Stomach (tissue), 9 donors: ENCODE results near the gene PKP2. TPM values are rescaled to one million over a fixed set of nuclear protein-coding genes. Genes with fewer than 3 reads are reported as not detected.

Source experiments
- DNase-seq, 2 donors: peaks; one replicate each; pipeline versions ENCODE4 v3.0.0 to v3.0.0-alpha.2; 2013 to 2019
- H3K27ac ChIP-seq, 5 donors: fragments of 200-600 bp in 4 of 5; sonication (generic) in 4 of 5; one replicate each; pipeline ENCODE4 v1.5.1; 2013 to 2019; ENCODE audit warnings: mild to moderate bottlenecking in 1 of 5, moderate library complexity in 1 of 5
- H3K27me3 ChIP-seq, 3 donors: fragments of 200-600 bp; sonication (generic); one replicate each; pipeline ENCODE4 v1.5.1; 2017 to 2019; ENCODE audit warnings: mixed run types in 1 of 3
- H3K36me3 ChIP-seq, 4 donors: fragments of 200-600 bp; sonication (generic); 1 replicate in 3 of 4; 2 replicates in 1 of 4; pipeline ENCODE4 v1.5.1; 2016 to 2019
- H3K4me1 ChIP-seq, 4 donors: fragments of 200-600 bp; sonication (generic); one replicate each; pipeline ENCODE4 v1.5.1; 2016 to 2019
- H3K4me3 ChIP-seq, 4 donors: fragments of 200-600 bp; sonication (generic) in 3 of 4; one replicate each; pipeline ENCODE4 v1.5.1; 2016 to 2019; ENCODE audit warnings: mild to moderate bottlenecking in 1 of 4
- H3K9me3 ChIP-seq, 4 donors: fragments of 200-600 bp; sonication (generic); one replicate each; pipeline ENCODE4 v1.5.1; 2016 to 2019
- EP300 ChIP-seq: sonication (generic); formaldehyde crosslinking; IDR thresholded peaks from one replicate; pipeline ENCODE4 v1.6.1; 2017; ENCODE audit warnings: antibody characterized with exemption
- POLR2A ChIP-seq, 4 donors: fragments of 450-650 bp; IDR thresholded peaks; one replicate each; pipeline ENCODE4 v1.6.1; 2016; ENCODE audit warnings: antibody characterized with exemption in 4 of 4, control low read depth in 2 of 4, mild to moderate bottlenecking in 1 of 4, moderate library complexity in 1 of 4
- POLR2AphosphoS5 ChIP-seq, 3 donors: sonication (generic); formaldehyde crosslinking; IDR thresholded peaks; one replicate each; pipeline ENCODE4 v1.6.1; 2016; ENCODE audit warnings: antibody characterized with exemption in 3 of 3
- WGBS, 5 donors: extraction: QIAGEN DNeasy Blood & Tissue Kit in 3 of 5; methylation state at CpG; one replicate each; pipeline versions ENCODE4 v1.1.5 to v1.1.7; 2013 to 2018; 5-methylcytosine and 5-hydroxymethylcytosine counted together
- intact Hi-C: fragments of 100-400 bp; cut with DNase I; formaldehyde crosslinking; loops from one replicate; pipeline ENCODE4 v1.15.1; 2023; ENCODE audit warnings: low total_unique reads
- polyA plus RNA-seq, 3 donors: library from polyadenylated mRNA; stranded (reverse); fragments of 200-250 nt; gene quantifications; one replicate each; pipeline ENCODE4 v1.2.3, GENCODE V29; 2013
- total RNA-seq, 5 donors: library from RNA; depleted of rRNA; stranded (reverse); fragments of >200 nt; gene quantifications; one replicate each; pipeline versions ENCODE4 v1.1.0 to v1.2.3, GENCODE V29; 2014 to 2016
- TF ChIP-seq, protein P1 (sequence below), 7 experiments: fragments of 450-650 bp in 4 of 7; fragments of 200-600 bp in 3 of 7; sonication (generic) in 3 of 7; IDR thresholded peaks; one replicate each; pipeline ENCODE4 v1.5.1; 2016 to 2019; ENCODE audit warnings: antibody characterized with exemption in 7 of 7, control low read depth in 2 of 7, mild to moderate bottlenecking in 1 of 7
- donor health status: healthy with polysubstance abuse.
- donor health status: Bipolar disorder and iron deficiency.
- donor health status: healthy.

The PKP2 gene
- total and polyA plus RNA-seq, 8 donors: 5.8 to 85.8 (median 39.5) TPM

DNA sequence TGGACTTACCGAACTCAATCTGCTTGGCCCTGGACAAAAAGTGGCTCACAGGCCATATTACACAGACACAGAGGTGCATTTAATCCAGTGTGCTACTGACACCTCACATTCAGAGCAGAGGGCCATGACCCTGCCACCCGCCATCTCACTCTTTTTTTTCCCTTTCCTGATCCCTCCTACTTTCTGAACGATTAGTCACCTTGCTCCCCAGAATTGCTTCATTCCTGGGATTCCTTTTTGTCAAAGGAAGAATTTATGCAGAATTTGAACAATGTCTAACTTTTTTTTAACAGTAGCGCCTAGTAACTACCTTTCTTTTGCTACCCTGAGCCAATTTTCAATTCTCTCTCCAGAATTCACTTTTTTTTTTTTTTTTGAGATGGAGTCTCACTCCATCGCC lies 4.6 kb downstream of the PKP2 start:
- H3K27ac ChIP-seq: peak overlapping the region; percentile 2 to 94 (median 64)
- H3K4me1 ChIP-seq: peaks cover 0 to 69% (median 36%) of the 10 kb centered on the region in 4 donors
- peak in 1 of 2 donors; percentile 33 for DNase-seq
- intact Hi-C loops: no loop called here
- 51 to 63% (median 56%) methylated on average over 5 of the region's 5 CpGs for WGBS, 5 donors
- H3K4me3 ChIP-seq: peak overlapping the region in 1 of 4 donors; percentile 28
- H3K36me3 ChIP-seq: no peaks in the 10 kb centered on the region
- no peaks in the 10 kb centered on the region for H3K9me3 ChIP-seq
- TF ChIP-seq POLR2AphosphoS5 (IDR thresholded peaks at IDR 0.05): no peak
- no peak for TF ChIP-seq POLR2A (IDR thresholded peaks at IDR 0.05)
- TF ChIP-seq EP300: no peak
- TF ChIP-seq, protein P1, sequence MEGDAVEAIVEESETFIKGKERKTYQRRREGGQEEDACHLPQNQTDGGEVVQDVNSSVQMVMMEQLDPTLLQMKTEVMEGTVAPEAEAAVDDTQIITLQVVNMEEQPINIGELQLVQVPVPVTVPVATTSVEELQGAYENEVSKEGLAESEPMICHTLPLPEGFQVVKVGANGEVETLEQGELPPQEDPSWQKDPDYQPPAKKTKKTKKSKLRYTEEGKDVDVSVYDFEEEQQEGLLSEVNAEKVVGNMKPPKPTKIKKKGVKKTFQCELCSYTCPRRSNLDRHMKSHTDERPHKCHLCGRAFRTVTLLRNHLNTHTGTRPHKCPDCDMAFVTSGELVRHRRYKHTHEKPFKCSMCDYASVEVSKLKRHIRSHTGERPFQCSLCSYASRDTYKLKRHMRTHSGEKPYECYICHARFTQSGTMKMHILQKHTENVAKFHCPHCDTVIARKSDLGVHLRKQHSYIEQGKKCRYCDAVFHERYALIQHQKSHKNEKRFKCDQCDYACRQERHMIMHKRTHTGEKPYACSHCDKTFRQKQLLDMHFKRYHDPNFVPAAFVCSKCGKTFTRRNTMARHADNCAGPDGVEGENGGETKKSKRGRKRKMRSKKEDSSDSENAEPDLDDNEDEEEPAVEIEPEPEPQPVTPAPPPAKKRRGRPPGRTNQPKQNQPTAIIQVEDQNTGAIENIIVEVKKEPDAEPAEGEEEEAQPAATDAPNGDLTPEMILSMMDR (IDR thresholded peaks at IDR 0.05): no peak
- H3K27me3 ChIP-seq: peaks cover 0 to 19% (median 7%) of the 10 kb centered on the region in 3 donors

DNA sequence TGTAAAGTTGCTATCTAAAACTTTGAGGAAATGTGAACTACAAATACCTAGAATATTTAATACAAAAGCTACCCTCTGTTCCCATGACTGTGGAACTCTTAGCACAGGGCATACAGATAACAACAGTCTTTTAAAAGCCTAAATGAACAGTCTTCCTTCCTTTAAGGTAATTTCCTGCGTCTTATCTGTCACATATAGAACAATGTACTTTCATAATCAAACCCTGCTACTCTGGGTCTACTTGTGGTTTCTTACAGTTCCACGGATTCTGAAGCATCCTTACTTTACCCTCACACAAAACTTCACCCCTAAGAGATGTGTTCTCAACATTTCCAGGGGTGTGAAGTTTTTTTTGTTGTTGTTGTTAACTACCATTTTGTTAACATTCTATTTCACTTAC lies 5.1 kb downstream of the PKP2 start:
- Histone ChIP-seq H3K9me3 (no peaks in the 10 kb centered on the region), H3K4me3 (no peak overlapping the region), H3K36me3 (no peaks in the 10 kb centered on the region), H3K4me1 (peaks cover 0 to 68% (median 35%) of the 10 kb centered on the region in 4 donors), H3K27ac (peak overlapping the region in 4 of 5 donors; percentile 2 to 94 (median 66)), H3K27me3 (peaks cover 0 to 15% (median 7%) of the 10 kb centered on the region in 3 donors)
- 6 to 29% (median 25%) methylated on average over 2 of the region's 2 CpGs for WGBS, 5 donors
- no peak for DNase-seq
- intact Hi-C loops: no loop called here
- TF ChIP-seq, protein P1 (IDR thresholded peaks at IDR 0.05): no peak
- TF ChIP-seq POLR2A (IDR thresholded peaks at IDR 0.05): no peak
- no peak for TF ChIP-seq POLR2AphosphoS5 (IDR thresholded peaks at IDR 0.05)
- TF ChIP-seq EP300: no peak

DNA sequence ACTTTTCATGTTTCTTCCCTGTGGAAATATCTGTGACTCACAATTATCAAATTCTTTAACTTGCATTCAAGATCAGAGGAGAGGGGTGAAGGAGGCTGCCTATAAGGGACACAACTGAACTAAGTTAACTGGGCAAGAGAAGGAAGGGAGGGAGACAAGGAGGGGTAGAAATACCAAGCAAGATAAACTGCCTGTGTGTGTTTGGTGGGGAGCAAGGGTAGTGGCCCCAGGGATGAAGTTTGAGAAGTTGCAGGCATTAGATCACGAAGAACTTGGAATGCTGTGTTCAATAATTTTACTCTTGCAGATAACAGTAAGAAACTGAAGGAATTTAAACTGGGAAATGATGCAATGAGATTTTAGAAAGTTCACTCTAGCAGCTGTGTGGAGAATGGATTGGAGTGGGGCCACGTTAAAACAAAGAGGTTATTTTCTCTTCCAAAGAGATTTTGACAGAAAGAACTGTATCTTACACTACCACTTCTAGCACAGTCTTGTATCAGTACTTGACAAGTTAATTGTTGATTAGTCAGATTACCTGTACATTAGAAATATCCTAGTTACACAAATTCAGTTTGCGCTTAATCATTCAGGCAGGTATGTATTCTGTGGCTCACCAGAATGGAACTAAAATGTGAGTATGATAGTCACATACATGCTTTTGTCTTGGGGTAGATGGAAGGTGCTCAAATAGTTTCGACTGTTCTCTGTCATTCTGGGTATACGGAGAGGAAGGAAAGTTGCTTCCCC lies 7.4 kb downstream of the PKP2 start:
- Histone ChIP-seq H3K36me3 (no peaks in the 10 kb centered on the region), H3K27me3 (no peaks in the 10 kb centered on the region), H3K9me3 (no peaks in the 10 kb centered on the region), H3K4me3 (no peak overlapping the region), H3K4me1 (peaks cover 0 to 46% (median 20%) of the 10 kb centered on the region in 4 donors), H3K27ac (no peak overlapping the region)
- WGBS, 5 donors: 37 to 57% (median 39%) methylated on average over 5 of the region's 5 CpGs
- intact Hi-C loops: no loop called here
- TF ChIP-seq, protein P1 (IDR thresholded peaks at IDR 0.05): no peak
- TF ChIP-seq POLR2AphosphoS5 (IDR thresholded peaks at IDR 0.05) (no peak), POLR2A (IDR thresholded peaks at IDR 0.05) (no peak), EP300 (no peak)
- peak in 1 of 2 donors; percentile 46 for DNase-seq

DNA sequence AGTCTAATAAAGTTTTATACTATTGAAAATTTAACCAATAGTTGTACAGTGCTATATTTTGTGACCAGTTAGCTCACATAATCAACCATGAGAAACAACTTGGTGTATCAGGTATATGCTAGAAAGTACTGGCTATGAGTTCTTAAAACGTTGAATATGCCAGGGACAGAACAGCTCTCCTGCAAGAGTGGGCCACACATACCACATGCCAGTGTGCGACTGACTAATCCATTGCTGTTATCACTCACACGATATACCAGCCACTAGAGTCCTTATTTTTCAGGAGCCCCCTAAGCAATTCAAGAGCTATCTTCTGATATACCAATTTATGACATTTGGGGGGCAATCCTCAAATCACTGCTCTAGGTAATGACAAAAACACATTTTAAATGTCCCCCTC lies 9.5 kb downstream of the PKP2 start:
- WGBS, 5 donors: 83 to 91% (median 89%) methylated on average over 3 of the region's 3 CpGs
- Histone ChIP-seq H3K4me3 (no peak overlapping the region), H3K4me1 (peaks cover 0 to 27% (median 9%) of the 10 kb centered on the region in 4 donors), H3K36me3 (no peaks in the 10 kb centered on the region), H3K9me3 (no peaks in the 10 kb centered on the region), H3K27me3 (no peaks in the 10 kb centered on the region), H3K27ac (no peak overlapping the region)
- intact Hi-C loops: no loop called here
- TF ChIP-seq POLR2AphosphoS5 (IDR thresholded peaks at IDR 0.05): no peak
- no peak for TF ChIP-seq EP300
- TF ChIP-seq, protein P1 (IDR thresholded peaks at IDR 0.05): no peak
- no peak for TF ChIP-seq POLR2A (IDR thresholded peaks at IDR 0.05)
- no peak for DNase-seq
